ENCODE results near the gene COASY.

GRCh38 chr17:42609182-42609813 is 47.4 kb downstream of the COASY start, which contains the start of the genes RETREG3 and TUBG1:
- TF ChIP-seq CTCF (IDR thresholded peaks at IDR 0.05) = no peak
- TF ChIP-seq TCF7 (CRISPR knock-in tag; IDR thresholded peaks at IDR 0.05; ENCODE audit: low read depth) = no peak
- no peak for TF ChIP-seq ZNF317 (CRISPR knock-in tag; IDR thresholded peaks at IDR 0.05; ENCODE audit: borderline replicate concordance, low read depth)
- TF ChIP-seq ARID4B (CRISPR knock-in tag; IDR thresholded peaks at IDR 0.05; ENCODE audit: borderline replicate concordance) = peak; percentile 90; the same call in 1 of the 2 replicates
- no peak for TF ChIP-seq PREB (CRISPR knock-in tag; IDR thresholded peaks at IDR 0.05; ENCODE audit: borderline replicate concordance)
- TF ChIP-seq SP1 (CRISPR knock-in tag; conservative IDR thresholded peaks at IDR 0.05) = peak; percentile 75
- TF ChIP-seq ZNF423 (CRISPR knock-in tag; IDR thresholded peaks at IDR 0.05) = no peak
- no peak; the same call in 1 of the 2 replicates for TF ChIP-seq FOXP1 (CRISPR knock-in tag; IDR thresholded peaks at IDR 0.05; ENCODE audit: borderline replicate concordance)
- TF ChIP-seq MAX (CRISPR knock-in tag; IDR thresholded peaks at IDR 0.05) = peak; percentile 77

All from WTC11 (cell line).